Loucy (cell line): ENCODE results near the gene CIBAR2.

ENCODE experiments used
- H2AFZ ChIP-seq: fragments of 200-600 bp; sonication (generic); 2 replicates; pipeline ENCODE4 v1.6.0; 2016; ENCODE audit warnings: antibody characterized with exemption, mild to moderate bottlenecking, low read length, moderate library complexity
- H3F3A ChIP-seq: fragments of 200-600 bp; 2 replicates; pipeline ENCODE4 v1.6.0; 2016; ENCODE audit warnings: antibody characterized with exemption, low read depth, mild to moderate bottlenecking
- H3K27me3 ChIP-seq: fragments of 200-600 bp; sonication (generic); 2 replicates; pipeline ENCODE4 v1.6.1; 2014; ENCODE audit warnings: low read length, mild to moderate bottlenecking; ENCODE audit not compliant: insufficient read depth, poor library complexity, severe bottlenecking
- H3K36me3 ChIP-seq: fragments of 200-600 bp; sonication (generic); 2 replicates; pipeline ENCODE4 v1.6.1; 2016; ENCODE audit warnings: low read length; ENCODE audit not compliant: insufficient read depth
- H3K4me1 ChIP-seq: fragments of 200-600 bp; sonication (generic); 2 replicates; pipeline ENCODE4 v1.5.1; 2014; ENCODE audit warnings: low read length, mild to moderate bottlenecking; ENCODE audit not compliant: insufficient read depth, poor library complexity, severe bottlenecking
- H3K4me2 ChIP-seq: fragments of 200-600 bp; sonication (generic); 2 replicates; pipeline ENCODE4 v1.6.0; 2014; ENCODE audit warnings: antibody characterized with exemption, low read length, low read depth, mild to moderate bottlenecking; ENCODE audit not compliant: poor library complexity, severe bottlenecking
- H3K4me3 ChIP-seq: fragments of 200-600 bp; sonication (generic); 2 replicates; pipeline ENCODE4 v1.5.1; 2014; ENCODE audit warnings: low read length, mild to moderate bottlenecking, mixed read lengths; ENCODE audit not compliant: poor library complexity, severe bottlenecking
- H3K79me2 ChIP-seq: fragments of 200-600 bp; sonication (generic); 2 replicates; pipeline ENCODE4 v1.6.1; 2014; ENCODE audit warnings: low read length; ENCODE audit not compliant: insufficient read depth
- H3K9ac ChIP-seq: fragments of 200-600 bp; sonication (generic); 2 replicates; pipeline ENCODE4 v1.6.0; 2014; ENCODE audit warnings: mild to moderate bottlenecking, low read depth, low read length, moderate library complexity; ENCODE audit not compliant: poor library complexity, severe bottlenecking
- H3K9me2 ChIP-seq: fragments of 200-600 bp; sonication (generic); replicated peaks from 2 replicates; pipeline ENCODE4 v1.6.1; 2016; ENCODE audit warnings: low read depth, low read length, mixed read lengths
- H3K9me3 ChIP-seq: fragments of 200-600 bp; sonication (generic); 2 replicates; pipeline ENCODE4 v1.6.1; 2014; ENCODE audit warnings: mild to moderate bottlenecking, antibody characterized with exemption, low read length, low read depth; ENCODE audit not compliant: insufficient read depth
- H4K20me1 ChIP-seq: fragments of 200-600 bp; sonication (generic); 2 replicates; pipeline ENCODE4 v1.6.0; 2014; ENCODE audit warnings: antibody characterized with exemption, low read length, mild to moderate bottlenecking; ENCODE audit not compliant: insufficient read depth, poor library complexity, severe bottlenecking
- EZH2phosphoT487 ChIP-seq: fragments of 200-600 bp; IDR thresholded peaks from 2 replicates; pipeline ENCODE4 v1.6.1; 2018; ENCODE audit warnings: antibody characterized with exemption, mild to moderate bottlenecking, moderate library complexity, borderline replicate concordance
- TF ChIP-seq, protein P1 (sequence below): fragments of 200-600 bp; sonication (generic); conservative IDR thresholded peaks from 2 replicates; pipeline ENCODE4 v1.5.1; 2014; ENCODE audit warnings: mild to moderate bottlenecking, antibody characterized with exemption, low read length

CIBAR2 gene

DNA sequence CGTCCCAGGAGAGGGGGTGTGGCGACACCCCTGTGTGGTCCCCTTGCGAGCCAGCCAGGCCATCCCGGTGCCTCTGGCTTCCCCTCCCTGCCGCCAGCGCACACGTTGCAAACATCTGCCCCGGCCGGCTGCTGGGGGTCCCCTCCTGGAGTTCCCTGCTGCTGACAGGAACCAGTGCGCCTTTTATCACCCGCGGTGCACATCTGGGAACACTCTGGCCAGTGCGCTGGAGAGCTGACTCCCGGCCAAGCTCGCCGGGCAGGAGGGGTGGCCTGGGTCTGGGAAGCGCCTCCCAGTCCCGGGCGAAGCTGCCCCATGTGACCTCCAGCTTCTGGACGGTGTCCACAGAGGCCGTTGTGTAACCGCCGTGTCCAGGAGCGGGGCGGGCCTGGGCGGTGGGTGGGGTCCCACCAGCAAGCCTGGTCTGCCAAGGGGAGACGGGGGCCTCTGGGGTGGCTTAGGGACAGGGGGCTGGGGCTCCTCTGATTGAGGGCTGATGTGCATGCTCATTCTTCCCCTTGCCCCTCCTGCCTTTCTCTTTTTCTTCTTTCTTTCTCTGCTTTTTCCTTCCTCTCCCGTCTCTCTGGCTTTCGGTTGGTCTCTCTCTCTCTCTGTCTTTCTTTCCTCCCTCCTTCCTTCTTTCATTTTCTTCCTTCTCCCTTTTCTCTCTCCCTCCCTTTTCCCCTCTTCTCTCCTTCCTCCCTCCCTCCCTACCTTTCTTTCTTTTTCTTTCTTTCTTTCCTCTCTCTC lies 25.2 kb upstream of the CIBAR2 start:
- no peak for TF ChIP-seq EZH2phosphoT487
- TF ChIP-seq, protein P1, sequence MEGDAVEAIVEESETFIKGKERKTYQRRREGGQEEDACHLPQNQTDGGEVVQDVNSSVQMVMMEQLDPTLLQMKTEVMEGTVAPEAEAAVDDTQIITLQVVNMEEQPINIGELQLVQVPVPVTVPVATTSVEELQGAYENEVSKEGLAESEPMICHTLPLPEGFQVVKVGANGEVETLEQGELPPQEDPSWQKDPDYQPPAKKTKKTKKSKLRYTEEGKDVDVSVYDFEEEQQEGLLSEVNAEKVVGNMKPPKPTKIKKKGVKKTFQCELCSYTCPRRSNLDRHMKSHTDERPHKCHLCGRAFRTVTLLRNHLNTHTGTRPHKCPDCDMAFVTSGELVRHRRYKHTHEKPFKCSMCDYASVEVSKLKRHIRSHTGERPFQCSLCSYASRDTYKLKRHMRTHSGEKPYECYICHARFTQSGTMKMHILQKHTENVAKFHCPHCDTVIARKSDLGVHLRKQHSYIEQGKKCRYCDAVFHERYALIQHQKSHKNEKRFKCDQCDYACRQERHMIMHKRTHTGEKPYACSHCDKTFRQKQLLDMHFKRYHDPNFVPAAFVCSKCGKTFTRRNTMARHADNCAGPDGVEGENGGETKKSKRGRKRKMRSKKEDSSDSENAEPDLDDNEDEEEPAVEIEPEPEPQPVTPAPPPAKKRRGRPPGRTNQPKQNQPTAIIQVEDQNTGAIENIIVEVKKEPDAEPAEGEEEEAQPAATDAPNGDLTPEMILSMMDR = no peak
- no peak overlapping the region for H2AFZ ChIP-seq
- no peak overlapping the region for H3K4me2 ChIP-seq
- H3F3A ChIP-seq = no peaks in the 10 kb centered on the region
- H3K9ac ChIP-seq = no peak overlapping the region
- no peaks in the 10 kb centered on the region for H3K9me2 ChIP-seq
- no peaks in the 10 kb centered on the region for H3K36me3 ChIP-seq
- no peaks in the 10 kb centered on the region for H3K79me2 ChIP-seq
- H4K20me1 ChIP-seq = no peaks in the 10 kb centered on the region
- no peaks in the 10 kb centered on the region for H3K4me1 ChIP-seq
- no peaks in the 10 kb centered on the region for H3K27me3 ChIP-seq
- H3K9me3 ChIP-seq = no peaks in the 10 kb centered on the region
- H3K4me3 ChIP-seq = no peak overlapping the region

- no peak for TF ChIP-seq EZH2phosphoT487
- TF ChIP-seq, protein P1 = no peak
- H2AFZ ChIP-seq = no peak overlapping the region
These were observed 24.5 kb upstream of the CIBAR2 start for GRCh38 chr16:85136702-85137322.

GRCh38 chr16:85136213-85136701 lies 24.0 kb upstream of the CIBAR2 start:
- H4K20me1 ChIP-seq = no peaks in the 10 kb centered on the region
- H2AFZ ChIP-seq = no peak overlapping the region
- TF ChIP-seq EZH2phosphoT487 = no peak
- TF ChIP-seq, protein P1 = no peak

More at GRCh38 chr16:85136702-85137322, 24.5 kb upstream of the CIBAR2 start:
- no peaks in the 10 kb centered on the region for H3K79me2 ChIP-seq
- no peaks in the 10 kb centered on the region for H3K9me3 ChIP-seq
- H4K20me1 ChIP-seq = no peaks in the 10 kb centered on the region
- no peaks in the 10 kb centered on the region for H3K4me1 ChIP-seq
- no peak overlapping the region for H3K4me2 ChIP-seq
- H3F3A ChIP-seq = no peaks in the 10 kb centered on the region
- H3K9me2 ChIP-seq = no peaks in the 10 kb centered on the region
- H3K36me3 ChIP-seq = no peaks in the 10 kb centered on the region
- no peak overlapping the region for H3K4me3 ChIP-seq
- H3K9ac ChIP-seq = no peak overlapping the region
- H3K27me3 ChIP-seq = no peaks in the 10 kb centered on the region

More at GRCh38 chr16:85136213-85136701, 24.0 kb upstream of the CIBAR2 start:
- Histone ChIP-seq H3K36me3 (no peaks in the 10 kb centered on the region), H3K9me3 (no peaks in the 10 kb centered on the region), H3K27me3 (no peaks in the 10 kb centered on the region), H3K4me2 (no peak overlapping the region), H3K9ac (no peak overlapping the region), H3K79me2 (no peaks in the 10 kb centered on the region), H3F3A (no peaks in the 10 kb centered on the region), H3K4me1 (no peaks in the 10 kb centered on the region), H3K4me3 (no peak overlapping the region), H3K9me2 (no peaks in the 10 kb centered on the region)
